Measurements from ENCODE around the gene IGSF8.

Gene IGSF8

GRCh38 chr1:160104486-160104885 is 6.1 kb upstream of the IGSF8 start:
- no peak for DNase-seq (ENCODE audit: low spot score)

- peak; percentile 68 for DNase-seq (ENCODE audit: low spot score)
These were observed 5.4 kb upstream of the IGSF8 start for GRCh38 chr1:160103658-160104408.

- no peak for DNase-seq (ENCODE audit: low spot score)
These were observed 3.5 kb upstream of the IGSF8 start for GRCh38 chr1:160101717-160102522.

GRCh38 chr1:160101037-160101716 is 2.8 kb upstream of the IGSF8 start:
- peak; percentile 94 for DNase-seq (ENCODE audit: low spot score)

- no peak for DNase-seq (ENCODE audit: low spot score)
These were observed 1.4 kb upstream of the IGSF8 start for GRCh38 chr1:160099716-160100375.

GRCh38 chr1:160098852-160099561 is 588 bp upstream of the IGSF8 start:
- DNase-seq (ENCODE audit: low spot score): peak; percentile 99

- no peak for DNase-seq (ENCODE audit: low spot score)
These were observed 1.1 kb downstream of the IGSF8 start for GRCh38 chr1:160097151-160097910.

- DNase-seq (ENCODE audit: low spot score): no peak
These were observed 1.9 kb downstream of the IGSF8 start for GRCh38 chr1:160096274-160097116.

GRCh38 chr1:160095382-160096105 is 2.9 kb downstream of the IGSF8 start:
- DNase-seq (ENCODE audit: low spot score): peak; percentile 91

GRCh38 chr1:160094806-160095205 is 3.6 kb downstream of the IGSF8 start:
- DNase-seq (ENCODE audit: low spot score): no peak

- DNase-seq (ENCODE audit: low spot score): no peak
These were observed 4.2 kb downstream of the IGSF8 start for GRCh38 chr1:160094291-160094625.

- no peak for DNase-seq (ENCODE audit: low spot score)
These were observed 4.7 kb downstream of the IGSF8 start for GRCh38 chr1:160093624-160094290.

GRCh38 chr1:160093069-160093395 is 5.4 kb downstream of the IGSF8 start:
- no peak for DNase-seq (ENCODE audit: low spot score)

- DNase-seq (ENCODE audit: low spot score): no peak
These were observed 5.9 kb downstream of the IGSF8 start for GRCh38 chr1:160092366-160093068.

- no peak for DNase-seq (ENCODE audit: low spot score)
These were observed 6.7 kb downstream of the IGSF8 start for GRCh38 chr1:160091666-160092223.

- DNase-seq (ENCODE audit: low spot score): no peak
These were observed 7.7 kb downstream of the IGSF8 start for GRCh38 chr1:160090760-160091159.

- no peak for DNase-seq (ENCODE audit: low spot score)
These were observed 8.5 kb downstream of the IGSF8 start for GRCh38 chr1:160089883-160090282.

- DNase-seq (ENCODE audit: low spot score): no peak
These were observed 11.2 kb downstream of the IGSF8 start for GRCh38 chr1:160087118-160087662.

Measured in putamen (tissue), 1 donor.